GM23338 (cell line): ENCODE results near the gene DNAH17. TPM values are rescaled to one million over a fixed set of nuclear protein-coding genes. Genes with fewer than 3 reads are reported as not detected.

Source experiments
- ATAC-seq: fragments of 200-7000 bp; cut with Tn5 transposase; 3 replicates; pipeline ENCODE4 v1.9.1; 2020
- DNase-seq: peaks from one replicate; pipeline ENCODE4 v3.0.0-alpha.2; 2015; ENCODE audit warnings: low spot score
- H2AFZ ChIP-seq: fragments of 200-600 bp; sonication (generic); 2 replicates; pipeline ENCODE4 v1.8.0; 2016; ENCODE audit warnings: antibody characterized with exemption, mild to moderate bottlenecking, moderate library complexity
- H3F3A ChIP-seq: fragments of 200-600 bp; sonication (generic); replicated peaks from 2 replicates; pipeline ENCODE4 v1.8.0; 2017; ENCODE audit warnings: antibody characterized with exemption, mixed run types, low read depth
- H3K27ac ChIP-seq: fragments of 200-600 bp; sonication (generic); 2 replicates; pipeline ENCODE4 v1.6.1; 2016; ENCODE audit warnings: low read depth
- H3K27me3 ChIP-seq: fragments of 200-600 bp; sonication (generic); 2 replicates; pipeline ENCODE4 v1.8.0; 2016; ENCODE audit warnings: mild to moderate bottlenecking, mixed run types, moderate library complexity; ENCODE audit not compliant: insufficient read depth
- H3K36me3 ChIP-seq: fragments of 200-600 bp; sonication (generic); 2 replicates; pipeline ENCODE4 v1.8.0; 2016; ENCODE audit warnings: mild to moderate bottlenecking; ENCODE audit not compliant: insufficient read depth
- H3K4me1 ChIP-seq: fragments of 200-600 bp; sonication (generic); 2 replicates; pipeline ENCODE4 v1.8.0; 2016; ENCODE audit warnings: mild to moderate bottlenecking, moderate library complexity; ENCODE audit not compliant: insufficient read depth
- H3K4me2 ChIP-seq: fragments of 200-600 bp; sonication (generic); 2 replicates; pipeline ENCODE4 v1.7.1; 2017; ENCODE audit warnings: mixed run types
- H3K4me3 ChIP-seq: fragments of 200-600 bp; sonication (generic); 2 replicates; pipeline ENCODE4 v1.6.1; 2016; ENCODE audit warnings: mixed run types
- H3K79me2 ChIP-seq: fragments of 200-600 bp; sonication (generic); replicated peaks from 2 replicates; pipeline ENCODE4 v1.8.0; 2017; ENCODE audit warnings: mild to moderate bottlenecking; ENCODE audit not compliant: insufficient read depth
- H3K9me2 ChIP-seq: fragments of 200-600 bp; sonication (generic); 2 replicates; pipeline ENCODE4 v1.8.0; 2017; ENCODE audit not compliant: insufficient read depth
- H4K20me1 ChIP-seq: fragments of 200-600 bp; sonication (generic); replicated peaks from 2 replicates; pipeline ENCODE4 v1.8.0; 2017; ENCODE audit warnings: mild to moderate bottlenecking; ENCODE audit not compliant: insufficient read depth
- H3K27ac Mint-ChIP-seq: 2 replicates; pipeline ENCODE4 v1.8.0; 2020; ENCODE audit warnings: inconsistent platforms, mild to moderate bottlenecking, moderate library complexity, mixed read lengths
- H3K27me3 Mint-ChIP-seq: 3 replicates; pipeline ENCODE4 v1.8.0; 2022; ENCODE audit warnings: low read depth, mild to moderate bottlenecking, moderate library complexity, mixed read lengths, inconsistent platforms; ENCODE audit not compliant: insufficient read depth, poor library complexity
- H3K36me3 Mint-ChIP-seq: 3 replicates; pipeline ENCODE4 v1.8.0; 2021; ENCODE audit warnings: low read depth, mild to moderate bottlenecking, inconsistent platforms, moderate library complexity, mixed read lengths
- H3K4me1 Mint-ChIP-seq: 3 replicates; pipeline ENCODE4 v1.8.0; 2020; ENCODE audit warnings: mild to moderate bottlenecking, inconsistent platforms, mixed read lengths
- H3K4me3 Mint-ChIP-seq: 3 replicates; pipeline ENCODE4 v1.8.0; 2021; ENCODE audit warnings: moderate library complexity, mild to moderate bottlenecking, inconsistent platforms, mixed read lengths
- H3K9me3 Mint-ChIP-seq: 3 replicates; pipeline ENCODE4 v1.8.0; 2020; ENCODE audit warnings: moderate library complexity, mild to moderate bottlenecking, inconsistent platforms, mixed read lengths
- CREB1 ChIP-seq: fragments of 250-450 bp; sonication (Bioruptor Pico); IDR thresholded peaks from 2 replicates; pipeline ENCODE4 v1.5.0; 2020; ENCODE audit warnings: low read depth, mild to moderate bottlenecking, moderate library complexity
- CTCF ChIP-seq, 2 experiments: fragments of 200-600 bp in 1 of 2; sonication (generic) in 1 of 2; conservative IDR thresholded peaks; 2 replicates each; pipeline versions ENCODE4 v1.5.1 to v1.6.1; 2016 to 2017; ENCODE audit warnings: antibody characterized with exemption in 2 of 2, low read depth in 2 of 2, mild to moderate bottlenecking in 2 of 2, moderate library complexity in 1 of 2
- ETS1 ChIP-seq: IDR thresholded peaks from 2 replicates; pipeline ENCODE4 v1.6.1; 2016; ENCODE audit warnings: antibody characterized with exemption
- EZH2 ChIP-seq: fragments of 200-600 bp; sonication (generic); IDR thresholded peaks from one replicate; pipeline ENCODE4 v1.8.0; 2017; ENCODE audit warnings: antibody characterized with exemption, mild to moderate bottlenecking, low read depth; ENCODE audit not compliant: unreplicated experiment
- EZH2phosphoT487 ChIP-seq: fragments of 200-600 bp; sonication (generic); IDR thresholded peaks from one replicate; pipeline ENCODE4 v1.8.1; 2018; ENCODE audit warnings: antibody characterized with exemption; ENCODE audit not compliant: unreplicated experiment
- JUNB ChIP-seq: IDR thresholded peaks from one replicate; pipeline ENCODE4 v1.6.1; 2016; ENCODE audit warnings: antibody characterized with exemption; ENCODE audit not compliant: unreplicated experiment
- NANOG ChIP-seq: IDR thresholded peaks from 2 replicates; pipeline ENCODE4 v1.6.1; 2016; ENCODE audit warnings: antibody characterized with exemption, borderline replicate concordance
- POLR2AphosphoS5 ChIP-seq: IDR thresholded peaks from 2 replicates; pipeline ENCODE4 v1.6.1; 2016; ENCODE audit warnings: antibody characterized with exemption, low read depth
- REST ChIP-seq: IDR thresholded peaks from one replicate; pipeline ENCODE4 v1.6.1; 2018; ENCODE audit warnings: antibody characterized with exemption; ENCODE audit not compliant: unreplicated experiment
- STAT1 ChIP-seq: IDR thresholded peaks from one replicate; pipeline ENCODE4 v1.6.1; 2016; ENCODE audit warnings: antibody characterized with exemption; ENCODE audit not compliant: unreplicated experiment
- ZNF114 ChIP-seq: fragments of 250-450 bp; sonication (Bioruptor Pico); IDR thresholded peaks from 2 replicates; pipeline ENCODE4 v1.5.0; 2020; ENCODE audit warnings: mild to moderate bottlenecking, moderate library complexity
- ZNF331 ChIP-seq: fragments of 250-450 bp; sonication (Bioruptor Pico); IDR thresholded peaks from 2 replicates; pipeline ENCODE4 v1.5.0; 2020; ENCODE audit warnings: low read depth, mild to moderate bottlenecking, moderate library complexity
- ZNF462 ChIP-seq: fragments of 250-450 bp; sonication (Bioruptor Pico); IDR thresholded peaks from 2 replicates; pipeline ENCODE4 v1.5.0; 2020; ENCODE audit warnings: mild to moderate bottlenecking, moderate library complexity
- polyA plus RNA-seq: library from polyadenylated mRNA; unstranded; fragments of >200 nt; fragmentation: Nextera tagmentation; extraction: Ambion mirVana; gene quantifications from 2 replicates; pipeline ENCODE4 v1.2.1, GENCODE V29; 2016
- total RNA-seq: library from RNA; depleted of rRNA; stranded (reverse); fragments of >200 nt; shearing (Covaris generic); gene quantifications from 2 replicates; pipeline ENCODE4 v1.2.3, GENCODE V29; 2014

DNAH17 gene
- total and polyA plus RNA-seq, 2 experiments from 2014 or later = 0.59 to 2.0 TPM

- H3F3A ChIP-seq = no peaks in the 10 kb centered on the region
- H3K9me2 ChIP-seq = no peaks in the 10 kb centered on the region
- no peaks in the 10 kb centered on the region for H3K36me3 ChIP-seq
- Mint-ChIP-seq H3K27me3 (peaks cover 14% of the 10 kb centered on the region), H3K9me3 (no peaks in the 10 kb centered on the region), H3K36me3 (no peaks in the 10 kb centered on the region), H3K4me3 (no peak overlapping the region), H3K4me1 (no peaks in the 10 kb centered on the region), H3K27ac (no peak overlapping the region)
- no peaks in the 10 kb centered on the region for H3K27me3 ChIP-seq
- TF ChIP-seq ETS1 (no peak), JUNB (no peak), EZH2phosphoT487 (no peak), EZH2 (no peak), ZNF462 (CRISPR knock-in tag) (no peak), ZNF331 (CRISPR knock-in tag) (no peak), CTCF (conservative IDR thresholded peaks at IDR 0.05; ENCODE audit: low read depth in 2 of 2) (no peak), CREB1 (CRISPR knock-in tag) (no peak), ZNF114 (CRISPR knock-in tag) (no peak), STAT1 (no peak), REST (no peak), POLR2AphosphoS5 (no peak), NANOG (no peak)
- no peaks in the 10 kb centered on the region for H4K20me1 ChIP-seq
- no peak overlapping the region for H2AFZ ChIP-seq
- ATAC-seq (no peak), DNase-seq (no peak)
- no peak overlapping the region for H3K27ac ChIP-seq
- no peak overlapping the region for H3K4me3 ChIP-seq
- no peak overlapping the region for H3K4me2 ChIP-seq
- no peaks in the 10 kb centered on the region for H3K79me2 ChIP-seq
- no peaks in the 10 kb centered on the region for H3K4me1 ChIP-seq
Measured at GRCh38 chr17:78532922-78533640, 44.1 kb downstream of the DNAH17 start.
